Erythroblast (primary cell): ENCODE measurements around the gene SCGB1C2.

Source experiments
- GATA1 ChIP-seq: IDR thresholded peaks from 2 replicates; pipeline ENCODE4 v1.6.1; 2011; ENCODE audit warnings: low read depth, mild to moderate bottlenecking, control low read depth, low read length, moderate library complexity
- POLR2A ChIP-seq: IDR thresholded peaks from 2 replicates; pipeline ENCODE4 v1.6.1; 2011; ENCODE audit warnings: mild to moderate bottlenecking, low read length

GRCh38 chr17:145671-146541 lies 8.5 kb downstream of the SCGB1C2 start:
- no peak for TF ChIP-seq POLR2A
- no peak for TF ChIP-seq GATA1
